Mesendoderm (in vitro differentiated cells): ENCODE measurements around the gene LRRN2.

Experiments used
- DNase-seq: peaks from one replicate; pipeline ENCODE4 v3.0.0; 2013
- H2AK5ac ChIP-seq: 2 replicates; pipeline ENCODE4 v1.6.1; 2013; ENCODE audit warnings: low read length, inconsistent platforms
- H2BK120ac ChIP-seq: 2 replicates; pipeline ENCODE4 v1.6.1; 2013; ENCODE audit warnings: low read depth, mild to moderate bottlenecking, low read length, moderate library complexity, mixed read lengths
- H2BK15ac ChIP-seq: replicated peaks from 2 replicates; pipeline ENCODE4 v1.6.1; 2013; ENCODE audit warnings: low read depth, mild to moderate bottlenecking, moderate library complexity
- H2BK5ac ChIP-seq: 2 replicates; pipeline ENCODE4 v1.6.1; 2013; ENCODE audit warnings: low read length, inconsistent platforms
- H3K18ac ChIP-seq: 2 replicates; pipeline ENCODE4 v1.6.1; 2013; ENCODE audit warnings: mild to moderate bottlenecking, low read length, mixed read lengths
- H3K23ac ChIP-seq: one replicate; pipeline ENCODE4 v1.6.1; 2013; ENCODE audit warnings: low read length
- H3K27ac ChIP-seq: 2 replicates; pipeline ENCODE4 v1.5.1; 2013; ENCODE audit warnings: low read depth, mild to moderate bottlenecking, inconsistent platforms, low read length, moderate library complexity
- H3K27me3 ChIP-seq: 2 replicates; pipeline ENCODE4 v1.6.1; 2013; ENCODE audit warnings: low read length, control low read depth, mild to moderate bottlenecking, inconsistent platforms; ENCODE audit not compliant: insufficient read depth, poor library complexity
- H3K36me3 ChIP-seq: 2 replicates; pipeline ENCODE4 v1.6.1; 2013; ENCODE audit warnings: low read length, inconsistent platforms; ENCODE audit not compliant: control insufficient read depth, insufficient read depth
- H3K4ac ChIP-seq: one replicate; pipeline ENCODE4 v1.6.1; 2013; ENCODE audit warnings: low read depth, mild to moderate bottlenecking, low read length, moderate library complexity
- H3K4me1 ChIP-seq: 2 replicates; pipeline ENCODE4 v1.6.1; 2013; ENCODE audit warnings: low read depth, low read length, inconsistent platforms; ENCODE audit not compliant: control insufficient read depth
- H3K4me2 ChIP-seq: 2 replicates; pipeline ENCODE4 v1.6.1; 2013; ENCODE audit warnings: low read length
- H3K4me3 ChIP-seq: 2 replicates; pipeline ENCODE4 v1.5.1; 2013; ENCODE audit warnings: mild to moderate bottlenecking, low read length
- H3K56ac ChIP-seq: one replicate; pipeline ENCODE4 v1.6.1; 2013; ENCODE audit warnings: low read length
- H3K79me1 ChIP-seq: 2 replicates; pipeline ENCODE4 v1.6.1; 2013; ENCODE audit warnings: low read length, inconsistent platforms
- H3K79me2 ChIP-seq: 2 replicates; pipeline ENCODE4 v1.6.1; 2013; ENCODE audit warnings: mild to moderate bottlenecking, low read length; ENCODE audit not compliant: control insufficient read depth, insufficient read depth
- H3K9ac ChIP-seq: 2 replicates; pipeline ENCODE4 v1.6.1; 2013; ENCODE audit warnings: low read length, inconsistent platforms
- H4K5ac ChIP-seq: one replicate; pipeline ENCODE4 v1.6.1; 2013; ENCODE audit warnings: low read length
- H4K8ac ChIP-seq: one replicate; pipeline ENCODE4 v1.6.1; 2013; ENCODE audit warnings: low read depth, mild to moderate bottlenecking, control low read depth, low read length, moderate library complexity
- WGBS: extraction: QIAGEN DNeasy Blood & Tissue Kit; methylation state at CpG from one replicate; pipeline ENCODE4 v1.1.7; 2013; ENCODE audit warnings: low lambda C conversion rate, missing lambda C conversion rate; ENCODE audit not compliant: insufficient coverage; ENCODE audit errors: extremely low coverage; 5-methylcytosine and 5-hydroxymethylcytosine counted together

LRRN2 gene

GRCh38 chr1:204621396-204621795 is 64.1 kb downstream of the LRRN2 start:
- H3K27me3 ChIP-seq = no peaks in the 10 kb centered on the region
- peaks cover 7% of the 10 kb centered on the region for H3K4me1 ChIP-seq
- no peak overlapping the region for H3K23ac ChIP-seq
- no peak for DNase-seq
- no peak overlapping the region for H3K56ac ChIP-seq
- no peak overlapping the region for H3K4ac ChIP-seq
- no peaks in the 10 kb centered on the region for H3K36me3 ChIP-seq
- H3K9ac ChIP-seq = no peak overlapping the region
- no peaks in the 10 kb centered on the region for H3K79me2 ChIP-seq
- WGBS = no CpG with 5 or more reads among the region's 3 CpGs
- no peak overlapping the region for H4K5ac ChIP-seq
- H4K8ac ChIP-seq = no peak overlapping the region
- H3K4me2 ChIP-seq = no peak overlapping the region
- no peaks in the 10 kb centered on the region for H3K79me1 ChIP-seq
- H2BK15ac ChIP-seq = no peak overlapping the region
- no peak overlapping the region for H2BK5ac ChIP-seq
- no peak overlapping the region for H3K4me3 ChIP-seq
- H2BK120ac ChIP-seq = no peak overlapping the region
- no peak overlapping the region for H3K27ac ChIP-seq
- no peak overlapping the region for H2AK5ac ChIP-seq
- H3K18ac ChIP-seq = no peak overlapping the region

- Histone ChIP-seq H2BK15ac (no peak overlapping the region), H3K79me1 (no peaks in the 10 kb centered on the region), H3K4ac (no peak overlapping the region), H3K23ac (no peak overlapping the region), H3K4me2 (no peak overlapping the region), H3K4me3 (no peak overlapping the region), H4K5ac (no peak overlapping the region), H4K8ac (no peak overlapping the region), H3K56ac (no peak overlapping the region), H3K27ac (no peak overlapping the region), H2BK5ac (no peak overlapping the region), H3K79me2 (no peaks in the 10 kb centered on the region), H3K4me1 (peaks cover 5% of the 10 kb centered on the region), H3K18ac (no peak overlapping the region), H3K27me3 (no peaks in the 10 kb centered on the region), H2AK5ac (no peak overlapping the region), H3K36me3 (no peaks in the 10 kb centered on the region), H2BK120ac (no peak overlapping the region), H3K9ac (no peak overlapping the region)
- DNase-seq = no peak
- no CpG with 5 or more reads among the region's 13 CpGs for WGBS
Observed at GRCh38 chr1:204619721-204620120, 65.8 kb downstream of the LRRN2 start.

GRCh38 chr1:204618148-204618760 is 67.3 kb downstream of the LRRN2 start:
- Histone ChIP-seq H3K79me1 (no peaks in the 10 kb centered on the region), H2BK15ac (no peak overlapping the region), H3K4ac (no peak overlapping the region), H2AK5ac (no peak overlapping the region), H3K36me3 (no peaks in the 10 kb centered on the region), H4K5ac (no peak overlapping the region), H2BK120ac (no peak overlapping the region), H3K9ac (no peak overlapping the region), H3K4me2 (no peak overlapping the region), H3K23ac (no peak overlapping the region), H3K27me3 (no peaks in the 10 kb centered on the region), H4K8ac (no peak overlapping the region), H2BK5ac (no peak overlapping the region), H3K27ac (no peak overlapping the region), H3K79me2 (no peaks in the 10 kb centered on the region), H3K18ac (no peak overlapping the region), H3K4me1 (peaks cover 5% of the 10 kb centered on the region), H3K4me3 (no peak overlapping the region), H3K56ac (no peak overlapping the region)
- no peak for DNase-seq
- no CpG with 5 or more reads among the region's 20 CpGs for WGBS

- Histone ChIP-seq H3K23ac (no peak overlapping the region), H4K8ac (no peak overlapping the region), H2BK120ac (no peak overlapping the region), H3K36me3 (no peaks in the 10 kb centered on the region), H2BK5ac (no peak overlapping the region), H3K79me2 (no peaks in the 10 kb centered on the region), H3K18ac (no peak overlapping the region), H3K27me3 (no peaks in the 10 kb centered on the region), H3K79me1 (no peaks in the 10 kb centered on the region), H3K56ac (no peak overlapping the region), H3K4me3 (no peak overlapping the region), H3K4ac (no peak overlapping the region), H3K9ac (no peak overlapping the region), H4K5ac (no peak overlapping the region), H3K4me1 (peaks cover 5% of the 10 kb centered on the region), H3K27ac (no peak overlapping the region), H3K4me2 (no peak overlapping the region), H2AK5ac (no peak overlapping the region), H2BK15ac (no peak overlapping the region)
- no peak for DNase-seq
- no CpG with 5 or more reads among the region's 13 CpGs for WGBS
Observed at GRCh38 chr1:204617256-204618147, 68.0 kb downstream of the LRRN2 start.

GRCh38 chr1:204616641-204617040 is 68.9 kb downstream of the LRRN2 start:
- Histone ChIP-seq H3K4me1 (peaks cover 5% of the 10 kb centered on the region), H4K5ac (no peak overlapping the region), H3K79me1 (no peaks in the 10 kb centered on the region), H3K4ac (no peak overlapping the region), H3K23ac (no peak overlapping the region), H3K27me3 (no peaks in the 10 kb centered on the region), H2AK5ac (no peak overlapping the region), H4K8ac (no peak overlapping the region), H2BK15ac (no peak overlapping the region), H3K27ac (no peak overlapping the region), H3K79me2 (no peaks in the 10 kb centered on the region), H2BK120ac (no peak overlapping the region), H3K4me3 (no peak overlapping the region), H3K4me2 (no peak overlapping the region), H2BK5ac (no peak overlapping the region), H3K18ac (no peak overlapping the region), H3K56ac (no peak overlapping the region), H3K36me3 (no peaks in the 10 kb centered on the region), H3K9ac (no peak overlapping the region)
- peak; percentile 17 for DNase-seq
- WGBS = no CpG with 5 or more reads among the region's 6 CpGs
